LNCAP (cell line): ENCODE results near the gene LRRFIP1.

ENCODE experiments used
- CTCF ChIP-seq: fragments of 450-650 bp; IDR thresholded peaks from 2 replicates; pipeline ENCODE4 v1.5.1; 2017; ENCODE audit warnings: mild to moderate bottlenecking

The LRRFIP1 gene

GRCh38 chr2:237588044-237588696, 39.2 kb upstream of the LRRFIP1 start:
- no peak for TF ChIP-seq CTCF

GRCh38 chr2:237590272-237591140, 36.9 kb upstream of the LRRFIP1 start, which contains the start of gene RAB17:
Gene RAB17, minus strand, starts transcription at chr2:237590734. Its CDS starts 4,580 bp downstream, at chr2:237586154.
- TF ChIP-seq CTCF, result no peak

- no peak for TF ChIP-seq CTCF
These were observed 36.1 kb upstream of the LRRFIP1 start for GRCh38 chr2:237591141-237591881.

- no peak for TF ChIP-seq CTCF
These were observed 34.9 kb upstream of the LRRFIP1 start for GRCh38 chr2:237592425-237592980.

- no peak for TF ChIP-seq CTCF
These were observed 34.4 kb upstream of the LRRFIP1 start for GRCh38 chr2:237593036-237593435.

GRCh38 chr2:237593596-237594320, 33.6 kb upstream of the LRRFIP1 start:
- TF ChIP-seq CTCF, result no peak

- TF ChIP-seq CTCF, result no peak
These were observed 32.9 kb upstream of the LRRFIP1 start for GRCh38 chr2:237594514-237594871.
